GM12801 (cell line): ENCODE measurements around the gene SNAP25.

Source experiments
- CTCF ChIP-seq: IDR thresholded peaks from one replicate; pipeline ENCODE4 v1.5.1; 2011; ENCODE audit warnings: control low read depth; ENCODE audit not compliant: insufficient read length; ENCODE audit errors: extremely low read depth

The SNAP25 gene

GRCh38 chr20:10344953-10345352 is 126.3 kb downstream of the SNAP25 start:
- TF ChIP-seq CTCF, result no peak

- TF ChIP-seq CTCF, result no peak
Measured at GRCh38 chr20:10347086-10347880, 128.7 kb downstream of the SNAP25 start.

DNA sequence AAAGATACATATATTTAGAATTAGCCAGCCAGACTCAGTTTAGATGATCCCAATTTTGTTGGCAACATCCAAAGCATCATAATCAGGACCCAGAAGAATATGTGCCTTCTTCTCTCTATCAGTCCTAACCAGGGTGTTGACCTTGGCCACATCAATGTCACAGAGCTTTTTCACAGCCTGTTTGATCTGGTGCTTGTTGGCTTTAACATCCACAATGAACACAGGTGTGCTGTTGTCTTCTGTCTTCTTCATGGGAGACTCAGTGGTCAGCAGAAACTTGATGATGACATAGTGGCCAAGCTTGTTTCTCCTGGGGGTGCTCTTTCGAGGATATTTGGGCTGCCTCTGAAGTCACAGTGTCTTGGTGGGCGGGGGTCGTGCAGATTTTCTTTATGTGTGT is 130.5 kb downstream of the SNAP25 start:
- TF ChIP-seq CTCF, result no peak

- no peak for TF ChIP-seq CTCF
Measured at GRCh38 chr20:10350188-10350842, 131.7 kb downstream of the SNAP25 start.

- TF ChIP-seq CTCF, result no peak
Measured at GRCh38 chr20:10352934-10353824, 134.5 kb downstream of the SNAP25 start.

- no peak for TF ChIP-seq CTCF
Measured at GRCh38 chr20:10356628-10357027, 138.0 kb downstream of the SNAP25 start.
